C4-2B (cell line): Measurements from ENCODE around the gene TMEM11.

Experiments
- ZFX ChIP-seq: fragments of 450-650 bp; IDR thresholded peaks from 2 replicates; pipeline ENCODE4 v1.6.1; 2017
- TF ChIP-seq, protein P1 (sequence below): fragments of 450-650 bp; conservative IDR thresholded peaks from 2 replicates; pipeline ENCODE4 v1.5.1; 2017; ENCODE audit warnings: mild to moderate bottlenecking

DNA sequence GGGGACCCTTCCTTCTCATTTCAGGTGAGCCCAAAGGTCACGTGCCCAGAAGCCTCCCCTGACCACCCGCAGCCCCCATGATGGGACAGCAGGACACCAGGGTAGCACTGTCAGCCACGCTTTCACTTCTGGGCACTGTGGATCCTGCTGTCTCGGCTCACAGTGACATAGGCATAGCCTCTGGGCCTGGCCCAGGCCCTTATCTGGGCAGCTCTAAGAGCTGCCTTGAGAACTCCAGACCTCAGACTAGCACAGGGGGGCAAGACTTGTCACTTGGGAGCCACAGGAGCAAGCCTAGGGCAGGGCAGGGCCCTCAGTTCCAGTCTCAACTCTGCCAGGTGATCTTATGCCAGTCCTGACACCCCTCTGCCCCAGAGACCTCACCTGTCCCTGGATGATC lies 34.5 kb upstream of the TMEM11 start:
- TF ChIP-seq, protein P1, sequence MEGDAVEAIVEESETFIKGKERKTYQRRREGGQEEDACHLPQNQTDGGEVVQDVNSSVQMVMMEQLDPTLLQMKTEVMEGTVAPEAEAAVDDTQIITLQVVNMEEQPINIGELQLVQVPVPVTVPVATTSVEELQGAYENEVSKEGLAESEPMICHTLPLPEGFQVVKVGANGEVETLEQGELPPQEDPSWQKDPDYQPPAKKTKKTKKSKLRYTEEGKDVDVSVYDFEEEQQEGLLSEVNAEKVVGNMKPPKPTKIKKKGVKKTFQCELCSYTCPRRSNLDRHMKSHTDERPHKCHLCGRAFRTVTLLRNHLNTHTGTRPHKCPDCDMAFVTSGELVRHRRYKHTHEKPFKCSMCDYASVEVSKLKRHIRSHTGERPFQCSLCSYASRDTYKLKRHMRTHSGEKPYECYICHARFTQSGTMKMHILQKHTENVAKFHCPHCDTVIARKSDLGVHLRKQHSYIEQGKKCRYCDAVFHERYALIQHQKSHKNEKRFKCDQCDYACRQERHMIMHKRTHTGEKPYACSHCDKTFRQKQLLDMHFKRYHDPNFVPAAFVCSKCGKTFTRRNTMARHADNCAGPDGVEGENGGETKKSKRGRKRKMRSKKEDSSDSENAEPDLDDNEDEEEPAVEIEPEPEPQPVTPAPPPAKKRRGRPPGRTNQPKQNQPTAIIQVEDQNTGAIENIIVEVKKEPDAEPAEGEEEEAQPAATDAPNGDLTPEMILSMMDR: no peak
- no peak for TF ChIP-seq ZFX
